IMR-90 (cell line): Measurements from ENCODE around the gene SERPINB11. TPM values are rescaled to one million over a fixed set of nuclear protein-coding genes. Genes with fewer than 3 reads are reported as not detected.

Experiments
- ATAC-seq: fragments of 200-7000 bp; cut with Tn5 transposase; 2 replicates; pipeline ENCODE4 v1.9.1; 2020; ENCODE audit warnings: low read depth, mild to moderate bottlenecking, moderate library complexity
- BruUV-seq: library from RNA; stranded (reverse); fragments of 400-500 nt; replicated peaks from 2 replicates; lab custom pipeline; 2021; lab: Mats Ljungman, UMichigan
- CTCF ChIA-PET: fragments of 300-600 bp; formaldehyde crosslinking; extraction: SDS; loops from one replicate; lab custom pipeline; 2021; ENCODE audit warnings: antibody characterized with exemption; lab: Yijun Ruan, JAX
- POLR2A ChIA-PET: fragments of 300-600 bp; sonication (Branson Sonifier 250); formaldehyde crosslinking; loops from one replicate; lab custom pipeline; 2022; ENCODE audit warnings: antibody characterized with exemption; ENCODE audit not compliant: unreplicated experiment; lab: Charles Lee
- DNase-seq: peaks from one replicate; pipeline ENCODE4 v3.0.0; 2013
- H2AFZ ChIP-seq: replicated peaks from 2 replicates; pipeline ENCODE3; 2013; ENCODE audit warnings: low read length, mild to moderate bottlenecking; ENCODE audit not compliant: poor library complexity
- H2AK5ac ChIP-seq: 2 replicates; pipeline ENCODE4 v1.6.1; 2013; ENCODE audit warnings: low read depth, low read length, inconsistent platforms
- H2AK9ac ChIP-seq: replicated peaks from 2 replicates; pipeline ENCODE3; 2013; ENCODE audit warnings: mild to moderate bottlenecking, low read depth, low read length, moderate library complexity; ENCODE audit not compliant: poor library complexity
- H2BK120ac ChIP-seq: 2 replicates; pipeline ENCODE4 v1.6.1; 2013; ENCODE audit warnings: low read depth, low read length, inconsistent platforms
- H2BK15ac ChIP-seq: 3 replicates; pipeline ENCODE4 v1.6.1; 2013; ENCODE audit warnings: low read depth, low read length, inconsistent platforms
- H2BK20ac ChIP-seq: 2 replicates; pipeline ENCODE4 v1.6.1; 2013; ENCODE audit warnings: low read depth, mild to moderate bottlenecking, inconsistent platforms, low read length, moderate library complexity
- H2BK5ac ChIP-seq: 2 replicates; pipeline ENCODE4 v1.6.1; 2013; ENCODE audit warnings: mild to moderate bottlenecking, low read depth, low read length, inconsistent platforms; ENCODE audit not compliant: poor library complexity, severe bottlenecking
- H3K14ac ChIP-seq: replicated peaks from 2 replicates; pipeline ENCODE4 v1.6.1; 2013; ENCODE audit warnings: low read depth, low read length, inconsistent platforms
- H3K18ac ChIP-seq: 2 replicates; pipeline ENCODE4 v1.6.1; 2013; ENCODE audit warnings: low read depth, low read length, control low read depth
- H3K23ac ChIP-seq: 2 replicates; pipeline ENCODE4 v1.6.1; 2013; ENCODE audit warnings: low read depth, low read length, inconsistent platforms
- H3K27ac ChIP-seq: 2 replicates; pipeline ENCODE4 v1.5.1; 2013; ENCODE audit warnings: mild to moderate bottlenecking, control low read depth, low read length; ENCODE audit not compliant: insufficient read depth
- H3K27me3 ChIP-seq: 2 replicates; pipeline ENCODE4 v1.6.1; 2013; ENCODE audit warnings: low read length; ENCODE audit not compliant: control insufficient read depth, insufficient read depth
- H3K36me3 ChIP-seq: 2 replicates; pipeline ENCODE4 v1.6.1; 2013; ENCODE audit warnings: low read length, mixed read lengths; ENCODE audit not compliant: control insufficient read depth, insufficient read depth
- H3K4ac ChIP-seq: 2 replicates; pipeline ENCODE4 v1.6.1; 2013; ENCODE audit warnings: low read depth, low read length, inconsistent platforms
- H3K4me1 ChIP-seq: 2 replicates; pipeline ENCODE4 v1.6.1; 2013; ENCODE audit warnings: low read length, mixed read lengths; ENCODE audit not compliant: control insufficient read depth, insufficient read depth
- H3K4me2 ChIP-seq: 2 replicates; pipeline ENCODE4 v1.6.1; 2013; ENCODE audit warnings: low read depth, mild to moderate bottlenecking, control low read depth, low read length, moderate library complexity
- H3K4me3 ChIP-seq: 2 replicates; pipeline ENCODE4 v1.5.1; 2013; ENCODE audit warnings: low read depth, mild to moderate bottlenecking, control low read depth, low read length, moderate library complexity; ENCODE audit not compliant: insufficient read depth
- H3K56ac ChIP-seq: 2 replicates; pipeline ENCODE4 v1.6.1; 2013; ENCODE audit warnings: low read length, inconsistent platforms; ENCODE audit not compliant: insufficient read depth; ENCODE audit errors: extremely low read depth
- H3K79me1 ChIP-seq, 2 experiments: 2 replicates each; pipeline ENCODE4 v1.6.1; 2013; ENCODE audit warnings: low read length in 2 of 2, inconsistent platforms in 1 of 2, low read depth in 1 of 2
- H3K9ac ChIP-seq: 2 replicates; pipeline ENCODE4 v1.6.1; 2013; ENCODE audit warnings: low read depth, low read length, control low read depth
- H3K9me1 ChIP-seq: 2 replicates; pipeline ENCODE4 v1.6.1; 2013; ENCODE audit warnings: low read length, inconsistent platforms; ENCODE audit not compliant: insufficient read depth
- H3K9me3 ChIP-seq: 2 replicates; pipeline ENCODE4 v1.6.1; 2013; ENCODE audit warnings: low read length; ENCODE audit not compliant: control insufficient read depth, insufficient read depth
- H4K20me1 ChIP-seq: 2 replicates; pipeline ENCODE4 v1.6.1; 2013; ENCODE audit warnings: low read length, inconsistent platforms; ENCODE audit not compliant: insufficient read depth
- H4K5ac ChIP-seq: 2 replicates; pipeline ENCODE4 v1.6.1; 2013; ENCODE audit warnings: mild to moderate bottlenecking, low read depth, low read length, control low read depth
- H4K8ac ChIP-seq, 2 experiments: 2 replicates each; pipeline ENCODE4 v1.6.1; 2013; ENCODE audit warnings: low read depth in 2 of 2, low read length in 2 of 2, control low read depth in 1 of 2, inconsistent platforms in 1 of 2
- H4K91ac ChIP-seq: 2 replicates; pipeline ENCODE4 v1.6.1; 2013; ENCODE audit warnings: low read depth, low read length, inconsistent platforms; ENCODE audit not compliant: insufficient read depth
- BHLHE40 ChIP-seq: fragments of 150-350 bp; IDR thresholded peaks from 2 replicates; pipeline ENCODE4 v1.6.1; 2016; ENCODE audit warnings: mild to moderate bottlenecking, low read depth, low read length
- CEBPB ChIP-seq: IDR thresholded peaks from 2 replicates; pipeline ENCODE4 v1.6.1; 2012; ENCODE audit warnings: low read depth, low read length, improper control_type of control experiment
- CHD1 ChIP-seq: IDR thresholded peaks from 2 replicates; pipeline ENCODE4 v1.6.1; 2012; ENCODE audit warnings: low read depth, low read length, improper control_type of control experiment
- FOS ChIP-seq: fragments of 150-350 bp; IDR thresholded peaks from 2 replicates; pipeline ENCODE4 v1.6.1; 2016; ENCODE audit warnings: low read depth, low read length
- MAFK ChIP-seq: IDR thresholded peaks from 2 replicates; pipeline ENCODE4 v1.6.1; 2012; ENCODE audit warnings: low read depth, low read length, improper control_type of control experiment
- MAZ ChIP-seq: IDR thresholded peaks from 2 replicates; pipeline ENCODE4 v1.6.1; 2012; ENCODE audit warnings: low read depth, mild to moderate bottlenecking, low read length, improper control_type of control experiment, moderate library complexity, borderline replicate concordance
- MXI1 ChIP-seq: IDR thresholded peaks from 2 replicates; pipeline ENCODE4 v1.6.1; 2012; ENCODE audit warnings: low read depth, mild to moderate bottlenecking, low read length, moderate library complexity, borderline replicate concordance
- NFE2L2 ChIP-seq: fragments of 150-350 bp; IDR thresholded peaks from 2 replicates; pipeline ENCODE4 v1.6.1; 2016; ENCODE audit warnings: low read depth, mild to moderate bottlenecking, low read length
- POLR2A ChIP-seq: IDR thresholded peaks from 2 replicates; pipeline ENCODE4 v1.6.1; 2012; ENCODE audit warnings: mild to moderate bottlenecking, low read depth, low read length
- RAD21 ChIP-seq: IDR thresholded peaks from 2 replicates; pipeline ENCODE4 v1.6.1; 2012; ENCODE audit warnings: low read length, improper control_type of control experiment
- RCOR1 ChIP-seq: IDR thresholded peaks from 2 replicates; pipeline ENCODE4 v1.6.1; 2012; ENCODE audit warnings: mild to moderate bottlenecking, low read length, improper control_type of control experiment; ENCODE audit not compliant: insufficient replicate concordance
- RFX5 ChIP-seq: IDR thresholded peaks from 2 replicates; pipeline ENCODE4 v1.8.0; 2012; ENCODE audit warnings: low read depth, mild to moderate bottlenecking, low read length, moderate library complexity
- SMC3 ChIP-seq: fragments of 150-350 bp; IDR thresholded peaks from 2 replicates; pipeline ENCODE4 v1.6.1; 2016; ENCODE audit warnings: low read depth, mild to moderate bottlenecking, antibody characterized with exemption, low read length, moderate library complexity
- USF2 ChIP-seq: fragments of 150-350 bp; IDR thresholded peaks from 2 replicates; pipeline ENCODE4 v1.6.1; 2017; ENCODE audit warnings: mild to moderate bottlenecking, antibody characterized with exemption, low read length, low read depth
- WGBS, 2 experiments: methylation state at CpG; one replicate each; pipeline versions ENCODE4 v1.1.5 to v1.1.7; 2013; ENCODE audit warnings: missing lambda C conversion rate in 2 of 2; ENCODE audit not compliant: insufficient read length in 1 of 2; ENCODE audit errors: extremely low coverage in 2 of 2; 5-methylcytosine and 5-hydroxymethylcytosine counted together
- dilution Hi-C: fragments of 300-500 bp; cut with HindIII; formaldehyde crosslinking; loops from one replicate; pipeline ENCODE4 v1.14.3; 2018; ENCODE audit warnings: low sequenced_read_pairs; ENCODE audit not compliant: unreplicated experiment
- in situ Hi-C: fragments of 300-500 bp; cut with MboI; formaldehyde crosslinking; loops from 3 replicates; pipeline ENCODE4 v1.14.3; 2019; ENCODE audit warnings: low sequenced_read_pairs, inconsistent platforms, mixed read lengths
- intact Hi-C: fragments of 100-400 bp; cut with micrococcal nuclease; formaldehyde crosslinking; loops from 2 replicates; pipeline ENCODE4 v1.10.0; 2022
- polyA plus RNA-seq, 3 experiments: library from polyadenylated mRNA; depleted of rRNA; stranded (reverse); fragments of >200 nt; gene quantifications; 2 replicates each; pipeline ENCODE4 v1.2.3, GENCODE V29; 2012; ENCODE audit warnings: low replicate concordance in 1 of 3
- total RNA-seq: library from RNA; depleted of rRNA; stranded (reverse); fragments of >200 nt; gene quantifications from 2 replicates; pipeline ENCODE4 v1.2.3, GENCODE V29; 2012
- TF ChIP-seq, protein P1 (sequence below): fragments of 150-350 bp; IDR thresholded peaks from 2 replicates; pipeline ENCODE4 v1.6.1; 2016; ENCODE audit warnings: low read depth, mild to moderate bottlenecking, low read length, moderate library complexity, borderline replicate concordance
- TF ChIP-seq, protein P2 (sequence below): conservative IDR thresholded peaks from 2 replicates; pipeline ENCODE4 v1.5.1; 2012; ENCODE audit warnings: mild to moderate bottlenecking, low read depth, low read length, improper control_type of control experiment

Gene SERPINB11
- total and polyA plus RNA-seq, 2 of the 4 experiments (the other 2 are of a cell fraction): 0.12 to 0.18 TPM

DNA sequence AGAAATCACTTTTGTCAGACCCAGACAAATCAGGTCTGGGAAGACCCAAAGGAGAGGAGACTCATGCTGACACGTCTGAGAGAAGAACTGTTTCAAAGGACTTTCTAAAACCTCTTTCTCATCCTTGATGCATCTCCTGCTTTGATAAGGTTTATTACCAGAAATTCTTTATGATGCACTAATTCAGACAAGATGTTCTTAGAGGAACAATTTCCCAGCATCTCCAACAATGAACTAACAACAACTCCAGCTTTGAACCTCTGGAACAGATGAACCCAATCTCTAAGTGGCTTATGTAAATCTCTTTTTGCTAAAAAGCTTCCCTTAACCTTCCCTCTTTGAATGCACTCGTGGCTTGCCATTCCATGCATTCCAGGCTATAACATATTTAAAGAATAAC lies 15.9 kb upstream of the SERPINB11 start:
- ChIA-PET CTCF (no interaction called here), POLR2A (no interaction called here)
- Histone ChIP-seq H3K27me3 (no peaks in the 10 kb centered on the region), H3K4ac (no peak overlapping the region), H4K5ac (no peak overlapping the region; the same call in 1 of the 2 replicates), H3K14ac (no peak overlapping the region), H3K4me2 (no peak overlapping the region; the same call in 1 of the 2 replicates), H2AFZ (no peak overlapping the region), H3K9ac (no peak overlapping the region), H3K18ac (peak overlapping the region; percentile 91; the same call in 1 of the 2 replicates), H3K36me3 (no peaks in the 10 kb centered on the region), H2BK15ac (no peak overlapping the region), H4K8ac (no peak overlapping the region), H3K79me1 (no peaks in the 10 kb centered on the region), H3K27ac (no peak overlapping the region), H4K91ac (no peak overlapping the region), H2AK9ac (no peak overlapping the region), H3K4me1 (no peaks in the 10 kb centered on the region; the same call in 1 of the 2 replicates), H3K56ac (no peak overlapping the region), H3K23ac (no peak overlapping the region), H4K20me1 (no peaks in the 10 kb centered on the region), H2BK120ac (peak overlapping the region; percentile 0; the same call in 1 of the 2 replicates), H3K9me3 (no peaks in the 10 kb centered on the region; the same call in 1 of the 2 replicates), H2AK5ac (no peak overlapping the region), H3K9me1 (no peaks in the 10 kb centered on the region; the same call in 1 of the 2 replicates), H3K4me3 (no peak overlapping the region), H2BK20ac (no peak overlapping the region), H2BK5ac (no peak overlapping the region)
- dilution Hi-C loops: no loop called here
- in situ Hi-C loops: no loop called here
- TF ChIP-seq, protein P1, sequence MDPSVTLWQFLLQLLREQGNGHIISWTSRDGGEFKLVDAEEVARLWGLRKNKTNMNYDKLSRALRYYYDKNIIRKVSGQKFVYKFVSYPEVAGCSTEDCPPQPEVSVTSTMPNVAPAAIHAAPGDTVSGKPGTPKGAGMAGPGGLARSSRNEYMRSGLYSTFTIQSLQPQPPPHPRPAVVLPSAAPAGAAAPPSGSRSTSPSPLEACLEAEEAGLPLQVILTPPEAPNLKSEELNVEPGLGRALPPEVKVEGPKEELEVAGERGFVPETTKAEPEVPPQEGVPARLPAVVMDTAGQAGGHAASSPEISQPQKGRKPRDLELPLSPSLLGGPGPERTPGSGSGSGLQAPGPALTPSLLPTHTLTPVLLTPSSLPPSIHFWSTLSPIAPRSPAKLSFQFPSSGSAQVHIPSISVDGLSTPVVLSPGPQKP: no peak
- TF ChIP-seq RFX5 (no peak), MAZ (no peak), BHLHE40 (no peak), USF2 (no peak), RCOR1 (no peak), NFE2L2 (no peak), POLR2A (no peak), CEBPB (no peak), RAD21 (no peak), MXI1 (no peak), CHD1 (no peak), MAFK (no peak), FOS (no peak), SMC3 (no peak)
- TF ChIP-seq, protein P2, sequence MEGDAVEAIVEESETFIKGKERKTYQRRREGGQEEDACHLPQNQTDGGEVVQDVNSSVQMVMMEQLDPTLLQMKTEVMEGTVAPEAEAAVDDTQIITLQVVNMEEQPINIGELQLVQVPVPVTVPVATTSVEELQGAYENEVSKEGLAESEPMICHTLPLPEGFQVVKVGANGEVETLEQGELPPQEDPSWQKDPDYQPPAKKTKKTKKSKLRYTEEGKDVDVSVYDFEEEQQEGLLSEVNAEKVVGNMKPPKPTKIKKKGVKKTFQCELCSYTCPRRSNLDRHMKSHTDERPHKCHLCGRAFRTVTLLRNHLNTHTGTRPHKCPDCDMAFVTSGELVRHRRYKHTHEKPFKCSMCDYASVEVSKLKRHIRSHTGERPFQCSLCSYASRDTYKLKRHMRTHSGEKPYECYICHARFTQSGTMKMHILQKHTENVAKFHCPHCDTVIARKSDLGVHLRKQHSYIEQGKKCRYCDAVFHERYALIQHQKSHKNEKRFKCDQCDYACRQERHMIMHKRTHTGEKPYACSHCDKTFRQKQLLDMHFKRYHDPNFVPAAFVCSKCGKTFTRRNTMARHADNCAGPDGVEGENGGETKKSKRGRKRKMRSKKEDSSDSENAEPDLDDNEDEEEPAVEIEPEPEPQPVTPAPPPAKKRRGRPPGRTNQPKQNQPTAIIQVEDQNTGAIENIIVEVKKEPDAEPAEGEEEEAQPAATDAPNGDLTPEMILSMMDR: no peak
- DNase-seq (no peak), ATAC-seq (no peak)
- WGBS, 2 experiments: no CpG with 5 or more reads among the region's 2 CpGs
- BruUV-seq: no TSS peak
- intact Hi-C loops: no loop called here
